ENCODE measurements around the gene INAFM2. TPM values are rescaled to one million over a fixed set of nuclear protein-coding genes. Genes with fewer than 3 reads are reported as not detected.

The INAFM2 gene
- total RNA-seq, 1 donor from 2014 or later, result 56.2 TPM

- ATAC-seq (ENCODE audit: poor library complexity) (peak; percentile 83), DNase-seq (peak; percentile 93)
- intact Hi-C loops (cut with DNase I), result loop anchor here (5.0 kb wide), 1 partner anchor 56 kb away; no protein-coding TSS in a partner anchor
Observed at GRCh38 chr15:40366457-40367370, 43.2 kb downstream of the INAFM2 start.

DNA sequence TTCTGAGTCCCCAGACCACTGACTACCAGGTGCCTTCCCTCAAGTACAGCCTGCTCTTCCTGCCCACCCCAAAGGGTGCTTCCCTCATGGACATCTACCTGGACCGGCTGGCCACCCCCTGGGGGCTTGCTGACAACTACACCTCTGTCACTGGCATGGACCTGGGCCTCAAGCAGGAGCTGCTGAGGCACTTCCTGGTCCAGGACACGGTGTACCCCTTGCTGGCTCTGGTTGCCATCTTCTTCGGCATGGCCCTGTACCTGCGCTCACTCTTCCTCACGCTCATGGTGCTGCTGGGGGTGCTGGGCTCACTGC, 43.8 kb downstream of the INAFM2 start:
- intact Hi-C loops (cut with DNase I), result loop anchor here (5.0 kb wide), 1 partner anchor 55 kb away; no protein-coding TSS in a partner anchor
- no peak for DNase-seq
- ATAC-seq (ENCODE audit: poor library complexity), result peak; percentile 1

- ATAC-seq (ENCODE audit: poor library complexity), result peak; percentile 76
- peak; percentile 91 for DNase-seq
- intact Hi-C loops (cut with DNase I), result loop anchor here (5.0 kb wide), 1 partner anchor 54 kb away; no protein-coding TSS in a partner anchor
Observed at GRCh38 chr15:40367686-40368611, 44.5 kb downstream of the INAFM2 start.

- intact Hi-C loops (cut with DNase I), result loop anchor here (5.0 kb wide), 1 partner anchor 53 kb away; no protein-coding TSS in a partner anchor
- ATAC-seq (ENCODE audit: poor library complexity) (no peak), DNase-seq (no peak)
Observed at GRCh38 chr15:40368719-40369473, 45.4 kb downstream of the INAFM2 start.

GRCh38 chr15:40369474-40369869, 46.0 kb downstream of the INAFM2 start:
- intact Hi-C loops (cut with DNase I), result loop anchor here (5.0 kb wide), 1 partner anchor 53 kb away; no protein-coding TSS in a partner anchor
- no peak for DNase-seq
- no peak for ATAC-seq (ENCODE audit: poor library complexity)

DNA sequence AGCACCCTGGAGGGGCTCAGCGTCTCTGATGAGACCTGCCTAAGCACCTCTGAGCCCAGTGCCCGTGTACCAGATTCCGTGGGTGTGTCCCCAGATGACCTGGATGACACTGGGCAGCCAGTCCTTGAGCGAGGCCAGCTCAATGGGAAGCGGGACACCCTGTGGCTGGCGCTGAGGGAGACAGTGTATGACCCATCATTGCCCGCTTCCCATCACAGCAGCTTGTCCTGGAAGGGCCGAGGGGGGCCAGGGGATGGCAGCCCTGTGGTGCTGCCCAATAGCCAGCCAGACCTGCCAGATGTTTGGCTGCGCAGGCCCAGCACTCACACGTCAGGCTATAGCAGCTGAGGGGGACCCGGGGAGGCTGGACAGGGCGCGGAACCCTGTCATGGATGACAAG, 46.5 kb downstream of the INAFM2 start:
- intact Hi-C loops (cut with DNase I), result loop anchor here (5.0 kb wide), 1 partner anchor 52 kb away; no protein-coding TSS in a partner anchor

DNA sequence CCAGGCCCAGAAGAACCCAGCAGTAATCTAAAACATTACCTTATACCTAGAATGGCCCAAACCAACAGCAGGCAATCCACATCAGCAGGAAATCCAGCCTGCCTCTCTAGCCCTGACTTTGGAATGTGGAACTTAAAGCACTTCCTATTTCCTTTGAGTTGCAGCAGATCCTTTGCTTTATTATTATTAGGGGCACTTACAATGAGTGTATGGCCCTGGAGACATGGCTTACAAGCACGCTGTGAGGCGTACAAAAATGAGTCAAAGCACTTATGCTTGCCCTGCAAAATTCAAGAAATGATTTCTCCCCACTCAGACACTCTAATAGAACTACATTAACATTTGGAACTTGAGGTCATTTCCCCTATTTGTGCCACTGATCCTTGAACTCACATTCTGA, 49.5 kb downstream of the INAFM2 start:
- DNase-seq (no peak), ATAC-seq (ENCODE audit: poor library complexity) (no peak)
- intact Hi-C loops (cut with DNase I), result no loop called here

More for the DNA sequence above, 46.5 kb downstream of the INAFM2 start:
- no peak for DNase-seq
- ATAC-seq (ENCODE audit: poor library complexity), result no peak

Other genes with a start within 250 kb of the INAFM2 start
- 3.4 TPM for gene BMF, start 214.8 kb upstream of the INAFM2 start, total RNA-seq
- gene BUB1B, start 162.6 kb upstream of the INAFM2 start, total RNA-seq, result 1.3 TPM
- gene PAK6, start 84.6 kb upstream of the INAFM2 start, total RNA-seq, result 9.7 TPM
- gene ANKRD63, start 40.6 kb upstream of the INAFM2 start, total RNA-seq, result 0.65 TPM
- gene PLCB2, start 15.8 kb upstream of the INAFM2 start, total RNA-seq, result 7.7 TPM
- gene CCDC9B, start 17.2 kb downstream of the INAFM2 start, total RNA-seq, result 155 TPM
- gene PHGR1, start 27.3 kb downstream of the INAFM2 start, total RNA-seq, result not detected
- gene DISP2, start 34.5 kb downstream of the INAFM2 start, total RNA-seq, result 5.9 TPM
- 7.9 TPM for gene KNSTRN, start 59.0 kb downstream of the INAFM2 start, total RNA-seq
- 90.8 TPM for gene IVD, start 82.1 kb downstream of the INAFM2 start, total RNA-seq
- 16.2 TPM for gene BAHD1, start 117.3 kb downstream of the INAFM2 start, total RNA-seq
- 7.5 TPM for gene CHST14, start 147.3 kb downstream of the INAFM2 start, total RNA-seq
- 16.5 TPM for gene CCDC32, start 241.3 kb downstream of the INAFM2 start, total RNA-seq
- 10.1 TPM for gene RPUSD2, start 245.6 kb downstream of the INAFM2 start, total RNA-seq